H1 (cell line): ENCODE results near the gene GPR137. TPM values are rescaled to one million over a fixed set of nuclear protein-coding genes. Genes with fewer than 3 reads are reported as not detected.

Experiments used
- polyA plus RNA-seq, 7 experiments: library from polyadenylated mRNA; depleted of rRNA in 3 of 7; stranded (reverse) in 5 of 7; unstranded in 2 of 7; fragments of >200 nt in 5 of 7; fragments of 200-250 nt in 2 of 7; gene quantifications; 1 replicate in 5 of 7; 2 replicates in 1 of 7; 4 replicates in 1 of 7; pipeline versions ENCODE4 v1.2.1 to v1.2.3, GENCODE V29; 2011 to 2013; ENCODE audit warnings: missing spikeins in 2 of 7, mixed read lengths in 2 of 7
- total RNA-seq: library from RNA; stranded (reverse); fragmentation: NEBNext Ultra II Directional; extraction: Animal tissue kit (Norgen Biotek cat#: 25700); gene quantifications from 2 replicates; pipeline ENCODE4 v1.2.1, GENCODE V29; 2021
- TF ChIP-seq, protein P1 (sequence below): IDR thresholded peaks from 2 replicates; pipeline ENCODE4 v1.6.1; 2012; ENCODE audit warnings: low read length, inconsistent platforms

Gene GPR137
- total and polyA plus RNA-seq, 2 of the 8 experiments (the other 6 are each of a cell fraction or from before 2014, with no cell fraction given), result 36.2 to 37.8 TPM

DNA sequence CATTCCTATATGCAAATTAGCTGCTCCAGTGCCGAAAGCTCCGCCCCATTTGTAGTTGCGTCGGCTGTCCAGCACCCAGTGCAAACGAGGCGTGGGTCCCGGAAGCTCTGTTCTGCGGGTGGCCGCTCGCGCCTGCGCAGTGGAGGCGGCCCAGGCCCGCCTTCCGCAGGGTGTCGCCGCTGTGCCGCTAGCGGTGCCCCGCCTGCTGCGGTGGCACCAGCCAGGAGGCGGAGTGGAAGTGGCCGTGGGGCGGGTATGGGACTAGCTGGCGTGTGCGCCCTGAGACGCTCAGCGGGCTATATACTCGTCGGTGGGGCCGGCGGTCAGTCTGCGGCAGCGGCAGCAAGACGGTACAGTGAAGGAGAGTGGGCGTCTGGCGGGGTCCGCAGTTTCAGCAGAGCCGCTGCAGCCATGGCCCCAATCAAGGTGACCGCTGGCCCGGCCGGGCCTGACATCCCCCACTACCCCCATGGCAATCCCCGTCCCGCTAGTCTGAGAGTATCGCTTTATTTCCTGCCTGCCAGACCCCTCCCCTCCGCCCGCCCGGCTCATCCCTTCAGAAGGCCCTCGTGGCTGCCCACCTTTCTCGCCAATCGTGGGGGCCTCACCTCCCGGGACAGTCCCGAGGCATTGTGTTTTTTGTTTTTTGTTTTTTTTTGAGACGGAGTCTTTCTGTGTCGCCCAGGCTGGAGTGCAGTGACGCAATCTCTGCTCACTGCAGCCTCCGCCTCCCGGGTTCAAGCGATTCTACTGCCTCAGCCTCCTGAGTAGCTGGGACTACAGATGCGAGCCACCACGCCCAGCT, 32.5 kb downstream of the GPR137 start, which contains the start of gene PRDX5 (continued):
- TF ChIP-seq, protein P1, sequence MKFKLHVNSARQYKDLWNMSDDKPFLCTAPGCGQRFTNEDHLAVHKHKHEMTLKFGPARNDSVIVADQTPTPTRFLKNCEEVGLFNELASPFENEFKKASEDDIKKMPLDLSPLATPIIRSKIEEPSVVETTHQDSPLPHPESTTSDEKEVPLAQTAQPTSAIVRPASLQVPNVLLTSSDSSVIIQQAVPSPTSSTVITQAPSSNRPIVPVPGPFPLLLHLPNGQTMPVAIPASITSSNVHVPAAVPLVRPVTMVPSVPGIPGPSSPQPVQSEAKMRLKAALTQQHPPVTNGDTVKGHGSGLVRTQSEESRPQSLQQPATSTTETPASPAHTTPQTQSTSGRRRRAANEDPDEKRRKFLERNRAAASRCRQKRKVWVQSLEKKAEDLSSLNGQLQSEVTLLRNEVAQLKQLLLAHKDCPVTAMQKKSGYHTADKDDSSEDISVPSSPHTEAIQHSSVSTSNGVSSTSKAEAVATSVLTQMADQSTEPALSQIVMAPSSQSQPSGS, result no peak
